ENCODE measurements around the gene RCOR3. TPM values are rescaled to one million over a fixed set of nuclear protein-coding genes. Genes with fewer than 3 reads are reported as not detected.
"Not testable (repeated sequence)": the region's sequence is repeated elsewhere in the genome, so short reads cannot be mapped to it uniquely, and the experiment has no call there.

RCOR3 gene
- total RNA-seq, 4 donors from 2014 or later = 26.1 to 88.5 (median 39.8) TPM

DNA sequence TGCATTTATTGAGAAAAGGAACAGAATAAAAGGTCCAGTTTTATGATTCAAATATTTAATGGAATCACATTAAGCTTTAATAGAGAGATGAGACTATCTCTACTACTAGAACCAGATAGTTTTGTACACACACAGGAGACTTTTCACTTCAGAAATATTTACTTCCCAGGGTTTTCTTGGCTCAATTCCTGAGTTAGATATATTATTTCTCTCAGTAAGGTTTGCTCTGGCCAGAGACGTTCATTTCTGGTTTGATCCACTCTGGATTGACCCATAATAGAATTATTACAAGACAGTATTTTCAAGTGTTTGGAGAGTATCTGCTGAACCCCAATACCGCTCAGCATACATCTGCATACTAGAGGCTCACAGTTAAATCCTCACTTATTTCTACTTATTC is 1.3 kb upstream of the RCOR3 start:
- TF ChIP-seq CTCF (IDR thresholded peaks at IDR 0.05) = no peak
- no peak for TF ChIP-seq POLR2A (IDR thresholded peaks at IDR 0.05)
- no peaks in the 10 kb centered on the region for H3K36me3 ChIP-seq
- H3K9me3 ChIP-seq = no peaks in the 10 kb centered on the region
- no peak for DNase-seq
- peaks cover 0 to 3% of the 10 kb centered on the region in 2 donors for H3K4me1 ChIP-seq
- peak overlapping the region; percentile 89 to 99 for H3K4me3 ChIP-seq
- peak overlapping the region; percentile 97 to 100 for H3K27ac ChIP-seq
- H3K27me3 ChIP-seq = no peaks in the 10 kb centered on the region
- intact Hi-C loops (cut with DNase I; ENCODE audit: low total_unique reads) = no loop called here

GRCh38 chr1:211258310-211258755 is 833 bp upstream of the RCOR3 start:
- no peaks in the 10 kb centered on the region for H3K27me3 ChIP-seq
- intact Hi-C loops (cut with DNase I; ENCODE audit: low total_unique reads) = no loop called here
- TF ChIP-seq POLR2A (IDR thresholded peaks at IDR 0.05) = no peak
- no peak for TF ChIP-seq CTCF (IDR thresholded peaks at IDR 0.05)
- H3K4me3 ChIP-seq = peak overlapping the region; percentile 89 to 99
- peaks cover 0 to 3% of the 10 kb centered on the region in 2 donors for H3K4me1 ChIP-seq
- no peaks in the 10 kb centered on the region for H3K36me3 ChIP-seq
- no peaks in the 10 kb centered on the region for H3K9me3 ChIP-seq
- H3K27ac ChIP-seq = peak overlapping the region; percentile 97 to 100
- DNase-seq = peak; percentile 83 to 85

DNA sequence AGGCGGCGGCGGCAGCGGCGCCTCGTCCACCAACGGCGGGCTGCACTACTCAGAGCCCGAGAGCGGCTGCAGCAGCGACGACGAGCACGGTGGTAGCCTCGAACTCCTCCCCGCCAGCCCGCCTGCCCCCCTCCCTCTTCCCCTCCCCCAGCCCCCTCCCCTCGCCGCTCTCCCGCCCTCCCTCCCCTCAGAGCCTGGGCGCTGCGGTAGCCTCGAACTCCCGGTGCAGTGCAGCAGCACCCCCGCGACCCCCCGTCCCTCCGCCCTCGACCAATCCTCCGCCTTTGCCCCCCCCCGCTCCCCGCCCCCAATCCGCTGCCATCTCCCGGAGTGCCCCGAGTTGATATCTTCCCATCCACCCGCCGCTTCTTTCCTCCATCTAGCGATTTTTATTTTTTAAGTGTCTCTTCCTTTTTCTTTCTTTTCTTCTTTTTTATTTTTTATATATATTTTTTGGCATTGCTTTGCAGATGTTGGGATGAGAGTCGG is 516 bp downstream of the RCOR3 start:
- Histone ChIP-seq H3K4me1 (peaks cover 0 to 3% of the 10 kb centered on the region in 2 donors), H3K36me3 (no peaks in the 10 kb centered on the region), H3K4me3 (peak overlapping the region; percentile 89 to 99), H3K27ac (peak overlapping the region; percentile 97 to 100), H3K9me3 (no peaks in the 10 kb centered on the region), H3K27me3 (no peaks in the 10 kb centered on the region)
- DNase-seq = peak; percentile 62 to 70
- TF ChIP-seq POLR2A (IDR thresholded peaks at IDR 0.05) (no peak), CTCF (IDR thresholded peaks at IDR 0.05) (no peak)
- intact Hi-C loops (cut with DNase I; ENCODE audit: low total_unique reads) = no loop called here

DNA sequence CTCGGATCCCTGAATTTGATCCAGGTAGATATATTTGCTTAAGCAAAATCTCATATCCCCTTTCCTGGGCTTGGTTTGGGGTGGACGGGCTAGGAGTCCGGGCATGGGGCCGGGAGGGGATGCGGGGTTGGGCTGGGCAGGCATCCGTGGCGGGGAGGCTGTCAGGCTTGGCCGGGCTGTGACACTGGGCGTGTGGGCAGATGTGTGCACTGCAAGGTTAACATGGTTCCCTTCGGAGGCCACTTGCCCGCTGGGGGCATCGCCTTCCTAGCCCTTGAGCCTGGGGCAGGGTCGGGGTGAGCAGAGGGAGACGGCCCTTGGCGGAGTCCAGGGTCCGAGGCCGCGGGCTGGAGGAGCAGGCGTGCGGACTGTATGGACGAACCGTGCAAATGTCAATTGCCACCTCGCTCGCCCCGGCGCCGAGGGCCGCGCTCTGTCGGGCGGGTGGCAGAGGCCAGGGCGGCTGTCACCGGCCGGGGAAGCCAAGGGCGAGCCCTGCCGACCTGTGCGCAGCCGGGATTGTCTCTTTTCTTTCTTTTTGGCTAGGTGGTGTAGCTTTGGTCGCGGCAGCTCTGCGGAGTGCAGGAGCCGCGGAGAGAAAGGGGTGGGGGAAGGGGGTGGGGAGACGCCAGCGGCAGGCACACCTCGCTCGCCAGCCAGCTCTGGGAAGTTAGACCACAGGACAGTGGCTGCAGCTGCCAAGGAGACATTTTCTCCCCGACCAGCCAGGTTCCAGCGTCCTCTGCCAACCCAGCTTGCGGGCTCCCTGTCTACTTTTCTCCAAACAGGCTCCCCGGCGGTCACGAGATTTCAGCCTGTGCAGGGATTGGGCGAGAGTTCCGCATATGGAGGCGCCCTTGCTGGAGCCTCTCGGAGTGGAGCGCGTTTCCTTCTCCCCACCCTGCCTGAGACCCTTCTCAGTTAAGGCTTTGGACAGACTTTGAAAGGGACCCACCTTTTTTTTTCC is 1.3 kb downstream of the RCOR3 start:
- peak overlapping the region; percentile 89 to 99 for H3K4me3 ChIP-seq
- no peaks in the 10 kb centered on the region for H3K27me3 ChIP-seq
- no peaks in the 10 kb centered on the region for H3K36me3 ChIP-seq
- peak; percentile 65 to 68 for DNase-seq
- H3K4me1 ChIP-seq = peaks cover 0 to 3% of the 10 kb centered on the region in 2 donors
- intact Hi-C loops (cut with DNase I; ENCODE audit: low total_unique reads) = no loop called here
- no peak for TF ChIP-seq POLR2A (IDR thresholded peaks at IDR 0.05)
- no peak for TF ChIP-seq CTCF (IDR thresholded peaks at IDR 0.05)
- no peaks in the 10 kb centered on the region for H3K9me3 ChIP-seq
- H3K27ac ChIP-seq = peak overlapping the region; percentile 97 to 100

GRCh38 chr1:211261229-211261628 is 2.1 kb downstream of the RCOR3 start:
- intact Hi-C loops (cut with DNase I; ENCODE audit: low total_unique reads) = no loop called here
- no peak for DNase-seq
- Histone ChIP-seq H3K27me3 (no peaks in the 10 kb centered on the region), H3K27ac (peak overlapping the region; percentile 97 to 100), H3K9me3 (no peaks in the 10 kb centered on the region), H3K36me3 (no peaks in the 10 kb centered on the region), H3K4me3 (peak overlapping the region in 1 of 2 donors; percentile 89), H3K4me1 (peaks cover 0 to 3% of the 10 kb centered on the region in 2 donors)
- TF ChIP-seq POLR2A (IDR thresholded peaks at IDR 0.05) = no peak
- no peak for TF ChIP-seq CTCF (IDR thresholded peaks at IDR 0.05)

- H3K27ac ChIP-seq; H3K36me3 ChIP-seq; H3K9me3 ChIP-seq; intact Hi-C loops (cut with DNase I; ENCODE audit: low total_unique reads); DNase-seq; H3K4me3 ChIP-seq; H3K4me1 ChIP-seq; H3K27me3 ChIP-seq: not testable (repeated sequence)
Observed at GRCh38 chr1:211263022-211263421, 3.9 kb downstream of the RCOR3 start.
